Measurements from ENCODE around the gene PARL. TPM values are rescaled to one million over a fixed set of nuclear protein-coding genes. Genes with fewer than 3 reads are reported as not detected.

The PARL gene
- total and polyA plus RNA-seq, 2 of the 13 experiments (the other 11 are each of a cell fraction or from before 2014, with no cell fraction given), result 46.3 to 58.6 TPM

- TF ChIP-seq ZMYM4 (CRISPR knock-in tag; IDR thresholded peaks at IDR 0.05), result no peak
- TF ChIP-seq NPAS2 (CRISPR knock-in tag; IDR thresholded peaks at IDR 0.05; ENCODE audit: borderline replicate concordance), result no peak
- 0 out of 2 replicates have a peak, but pooled peaks have one; percentile 44 for TF ChIP-seq MTF2 (CRISPR knock-in tag; IDR thresholded peaks at IDR 0.05; ENCODE audit: borderline replicate concordance)
- TF ChIP-seq ZNF33A (CRISPR knock-in tag; IDR thresholded peaks at IDR 0.05; ENCODE audit: borderline replicate concordance), result no peak
- TF ChIP-seq ZNF281 (CRISPR knock-in tag; IDR thresholded peaks at IDR 0.05; ENCODE audit: borderline replicate concordance), result no peak
- TF ChIP-seq GFI1 (CRISPR knock-in tag; IDR thresholded peaks at IDR 0.05; ENCODE audit: borderline replicate concordance), result peak; percentile 78; the same call in 1 of the 2 replicates
- TF ChIP-seq POLR2AphosphoS2 (IDR thresholded peaks at IDR 0.05; ENCODE audit: low read depth, low read length), result no peak
- TF ChIP-seq ZFP36L2 (CRISPR knock-in tag; IDR thresholded peaks at IDR 0.05), result no peak
- peak; percentile 32; the same call in 1 of the 2 replicates for TF ChIP-seq ZNF225 (CRISPR knock-in tag; IDR thresholded peaks at IDR 0.05)
- no peak for TF ChIP-seq NFIC (IDR thresholded peaks at IDR 0.05; ENCODE audit: low read length)
- TF ChIP-seq SOX6 (IDR thresholded peaks at IDR 0.05), result no peak
- TF ChIP-seq SOX6 (CRISPR knock-in tag; IDR thresholded peaks at IDR 0.05), result peak; percentile 84
- TF ChIP-seq SYNCRIP (IDR thresholded peaks at IDR 0.05; ENCODE audit: insufficient read depth, low read depth, low read length), result no peak
- TF ChIP-seq ZNF530 (CRISPR knock-in tag; IDR thresholded peaks at IDR 0.05; ENCODE audit: low read depth), result no peak
- TF ChIP-seq ELF3 (CRISPR knock-in tag; IDR thresholded peaks at IDR 0.05), result no peak
- TF ChIP-seq ZNF350 (CRISPR knock-in tag; IDR thresholded peaks at IDR 0.05; ENCODE audit: borderline replicate concordance, low read depth), result no peak
- TF ChIP-seq ZNF674 (CRISPR knock-in tag; IDR thresholded peaks at IDR 0.05; ENCODE audit: low read depth), result no peak
- TF ChIP-seq ZBTB20 (CRISPR knock-in tag; IDR thresholded peaks at IDR 0.05; ENCODE audit: borderline replicate concordance, low read depth), result no peak
- TF ChIP-seq LCORL (IDR thresholded peaks at IDR 0.05), result no peak
- TF ChIP-seq LCORL (CRISPR knock-in tag; IDR thresholded peaks at IDR 0.05), result no peak
- no peak for TF ChIP-seq ZBTB26 (CRISPR knock-in tag; IDR thresholded peaks at IDR 0.05; ENCODE audit: borderline replicate concordance)
- 0 out of 2 replicates have a peak, but pooled peaks have one; percentile 9 for TF ChIP-seq ZNF644 (CRISPR knock-in tag; IDR thresholded peaks at IDR 0.05; ENCODE audit: low read depth)
These were observed 28.4 kb upstream of the PARL start (continued) for GRCh38 chr3:183912895-183913579.

Measured in HepG2 (cell line).